Lower leg skin (tissue), 4 donors: ENCODE results near the gene TMIGD3. TPM values are rescaled to one million over a fixed set of nuclear protein-coding genes. Genes with fewer than 3 reads are reported as not detected.

Experiments
- DNase-seq, 2 donors: peaks; one replicate each; pipeline ENCODE4 v3.0.0-alpha.2; 2019; ENCODE audit warnings: low spot score in 2 of 2
- H3K4me3 ChIP-seq: fragments of 200-600 bp; sonication (generic); 2 replicates; pipeline ENCODE4 v1.5.1; 2017; ENCODE audit warnings: mild to moderate bottlenecking, low read depth; ENCODE audit not compliant: poor library complexity, severe bottlenecking
- CTCF ChIP-seq, 3 donors: fragments of 450-650 bp; IDR thresholded peaks; one replicate each; pipeline ENCODE4 v1.5.1; 2016; ENCODE audit warnings: antibody characterized with exemption in 3 of 3, mild to moderate bottlenecking in 3 of 3, moderate library complexity in 2 of 3
- POLR2A ChIP-seq, 2 donors: fragments of 450-650 bp; IDR thresholded peaks; one replicate each; pipeline ENCODE4 v1.6.1; 2016 to 2017; ENCODE audit warnings: antibody characterized with exemption in 2 of 2, mild to moderate bottlenecking in 1 of 2, moderate library complexity in 1 of 2
- WGBS, 2 donors: methylation state at CpG; one replicate each; pipeline ENCODE4 v1.1.5; 2018; 5-methylcytosine and 5-hydroxymethylcytosine counted together
- intact Hi-C: fragments of 100-400 bp; cut with DNase I; formaldehyde crosslinking; loops from one replicate; pipeline ENCODE4 v1.15.0; 2023; ENCODE audit warnings: low total_unique reads
- total RNA-seq, 4 donors: library from RNA; depleted of rRNA; stranded (reverse); fragments of >200 nt; gene quantifications; one replicate each; pipeline ENCODE4 v1.1.0, GENCODE V29; 2016

TMIGD3 gene
- total RNA-seq, 4 donors from 2014 or later: 0.54 to 1.2 (median 0.68) TPM; not detected in 1

- no peak for TF ChIP-seq CTCF (IDR thresholded peaks at IDR 0.05)
- intact Hi-C loops: no loop called here
- DNase-seq: no peak
- no peak overlapping the region for H3K4me3 ChIP-seq
- WGBS, 2 donors: 95 to 96% methylated on average over 2 of the region's 2 CpGs
These were observed 37.7 kb downstream of the TMIGD3 start for GRCh38 chr1:111465754-111466153.

- TF ChIP-seq POLR2A (IDR thresholded peaks at IDR 0.05) (no peak), CTCF (IDR thresholded peaks at IDR 0.05) (no peak)
- WGBS, 2 donors: 68 to 81% methylated on average over 4 of the region's 4 CpGs
- H3K4me3 ChIP-seq: no peak overlapping the region
- DNase-seq: no peak
- intact Hi-C loops: no loop called here
These were observed 40.3 kb downstream of the TMIGD3 start for GRCh38 chr1:111463029-111463683.

- TF ChIP-seq POLR2A (IDR thresholded peaks at IDR 0.05): no peak
- no peak for TF ChIP-seq CTCF (IDR thresholded peaks at IDR 0.05)
- intact Hi-C loops: no loop called here
- 92% methylated on average over 4 of the region's 4 CpGs for WGBS, 2 donors
- no peak overlapping the region for H3K4me3 ChIP-seq
- no peak for DNase-seq
These were observed 40.9 kb downstream of the TMIGD3 start for GRCh38 chr1:111462370-111463028.

GRCh38 chr1:111461765-111462164, 41.7 kb downstream of the TMIGD3 start:
- no peak overlapping the region for H3K4me3 ChIP-seq
- TF ChIP-seq POLR2A (IDR thresholded peaks at IDR 0.05) (no peak), CTCF (IDR thresholded peaks at IDR 0.05) (no peak)
- intact Hi-C loops: no loop called here
- WGBS, 2 donors: 97 to 98% methylated on average over 6 of the region's 6 CpGs
- no peak for DNase-seq

GRCh38 chr1:111455642-111456031, 47.8 kb downstream of the TMIGD3 start:
- no peak overlapping the region for H3K4me3 ChIP-seq
- intact Hi-C loops: no loop called here
- DNase-seq: no peak
- 92 to 94% methylated on average over 3 of the region's 3 CpGs for WGBS, 2 donors
- TF ChIP-seq CTCF (IDR thresholded peaks at IDR 0.05) (no peak), POLR2A (IDR thresholded peaks at IDR 0.05) (no peak)
